Ovary (tissue), 3 donors: ENCODE data around the gene ADAT3.

ENCODE experiments used
- POLR2A ChIP-seq: fragments of 450-650 bp; IDR thresholded peaks from one replicate; pipeline ENCODE4 v1.6.1; 2017; ENCODE audit warnings: antibody characterized with exemption, mild to moderate bottlenecking, moderate library complexity
- TF ChIP-seq, protein P1 (sequence below), 3 donors: fragments of 450-650 bp in 2 of 3; fragments of 200-600 bp in 1 of 3; IDR thresholded peaks; one replicate each; pipeline versions ENCODE4 v1.5.1 to v1.8.0; 2016 to 2022; ENCODE audit warnings: antibody characterized with exemption in 3 of 3, mild to moderate bottlenecking in 1 of 3
- donor health status: DM: no; HTN: no; CAD: no.

DNA sequence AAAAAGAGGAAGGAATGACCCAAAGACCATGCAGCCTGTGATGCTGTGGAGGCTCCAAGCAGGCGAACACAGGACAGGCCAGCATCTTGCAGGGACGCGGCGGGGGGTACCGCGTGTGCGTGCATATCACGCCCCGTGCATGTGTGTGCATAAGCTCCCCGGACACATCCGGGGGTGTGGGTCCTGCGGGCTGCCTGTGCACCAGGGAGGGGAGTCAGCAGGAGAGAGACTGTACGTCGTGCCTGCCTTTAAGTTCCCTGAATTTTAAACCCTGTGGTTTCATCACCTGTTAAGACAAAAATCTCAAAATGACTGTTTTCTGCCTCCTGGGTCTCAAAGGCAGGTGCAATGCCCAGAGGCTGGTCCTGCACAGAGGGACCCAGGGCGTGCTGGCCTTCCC is 16.6 kb downstream of the ADAT3 start:
- TF ChIP-seq, protein P1, sequence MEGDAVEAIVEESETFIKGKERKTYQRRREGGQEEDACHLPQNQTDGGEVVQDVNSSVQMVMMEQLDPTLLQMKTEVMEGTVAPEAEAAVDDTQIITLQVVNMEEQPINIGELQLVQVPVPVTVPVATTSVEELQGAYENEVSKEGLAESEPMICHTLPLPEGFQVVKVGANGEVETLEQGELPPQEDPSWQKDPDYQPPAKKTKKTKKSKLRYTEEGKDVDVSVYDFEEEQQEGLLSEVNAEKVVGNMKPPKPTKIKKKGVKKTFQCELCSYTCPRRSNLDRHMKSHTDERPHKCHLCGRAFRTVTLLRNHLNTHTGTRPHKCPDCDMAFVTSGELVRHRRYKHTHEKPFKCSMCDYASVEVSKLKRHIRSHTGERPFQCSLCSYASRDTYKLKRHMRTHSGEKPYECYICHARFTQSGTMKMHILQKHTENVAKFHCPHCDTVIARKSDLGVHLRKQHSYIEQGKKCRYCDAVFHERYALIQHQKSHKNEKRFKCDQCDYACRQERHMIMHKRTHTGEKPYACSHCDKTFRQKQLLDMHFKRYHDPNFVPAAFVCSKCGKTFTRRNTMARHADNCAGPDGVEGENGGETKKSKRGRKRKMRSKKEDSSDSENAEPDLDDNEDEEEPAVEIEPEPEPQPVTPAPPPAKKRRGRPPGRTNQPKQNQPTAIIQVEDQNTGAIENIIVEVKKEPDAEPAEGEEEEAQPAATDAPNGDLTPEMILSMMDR (IDR thresholded peaks at IDR 0.05) = no peak
- TF ChIP-seq POLR2A = no peak
